ENCODE data around the gene GSE1.

GSE1 gene

DNA sequence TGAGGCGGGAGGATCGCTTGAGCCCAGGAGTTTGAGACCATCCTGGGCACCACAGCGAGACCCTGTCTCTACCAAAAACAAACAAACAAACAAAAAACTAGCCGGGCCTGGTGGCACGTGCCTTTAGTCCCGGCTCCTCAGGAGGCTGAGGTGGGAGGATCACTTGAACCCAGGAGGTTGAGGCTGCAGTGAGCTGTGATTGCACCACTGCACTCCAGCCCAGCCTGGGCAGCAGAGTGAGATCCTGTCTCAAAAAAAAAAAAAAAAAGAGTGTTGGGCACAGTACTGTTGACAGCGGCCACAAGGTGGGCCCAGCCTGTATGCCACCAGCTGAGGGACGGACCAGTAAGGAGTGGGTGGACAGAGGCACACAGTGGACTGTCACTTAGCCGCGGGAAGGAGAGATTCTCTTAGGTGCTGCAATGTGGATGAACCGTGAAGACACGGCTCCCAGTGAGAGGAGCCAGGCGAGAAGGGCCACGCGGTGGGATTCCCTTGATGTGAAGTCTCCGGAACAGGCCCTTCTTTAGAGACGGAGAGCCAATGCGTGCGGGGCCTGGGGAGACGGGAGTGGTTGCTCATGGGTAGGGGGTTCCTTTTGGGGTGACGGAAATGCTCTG is 31.1 kb downstream of the GSE1 start:
- no peak for TF ChIP-seq ZFX (IDR thresholded peaks at IDR 0.05)
- TF ChIP-seq, protein P1, sequence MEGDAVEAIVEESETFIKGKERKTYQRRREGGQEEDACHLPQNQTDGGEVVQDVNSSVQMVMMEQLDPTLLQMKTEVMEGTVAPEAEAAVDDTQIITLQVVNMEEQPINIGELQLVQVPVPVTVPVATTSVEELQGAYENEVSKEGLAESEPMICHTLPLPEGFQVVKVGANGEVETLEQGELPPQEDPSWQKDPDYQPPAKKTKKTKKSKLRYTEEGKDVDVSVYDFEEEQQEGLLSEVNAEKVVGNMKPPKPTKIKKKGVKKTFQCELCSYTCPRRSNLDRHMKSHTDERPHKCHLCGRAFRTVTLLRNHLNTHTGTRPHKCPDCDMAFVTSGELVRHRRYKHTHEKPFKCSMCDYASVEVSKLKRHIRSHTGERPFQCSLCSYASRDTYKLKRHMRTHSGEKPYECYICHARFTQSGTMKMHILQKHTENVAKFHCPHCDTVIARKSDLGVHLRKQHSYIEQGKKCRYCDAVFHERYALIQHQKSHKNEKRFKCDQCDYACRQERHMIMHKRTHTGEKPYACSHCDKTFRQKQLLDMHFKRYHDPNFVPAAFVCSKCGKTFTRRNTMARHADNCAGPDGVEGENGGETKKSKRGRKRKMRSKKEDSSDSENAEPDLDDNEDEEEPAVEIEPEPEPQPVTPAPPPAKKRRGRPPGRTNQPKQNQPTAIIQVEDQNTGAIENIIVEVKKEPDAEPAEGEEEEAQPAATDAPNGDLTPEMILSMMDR (conservative IDR thresholded peaks at IDR 0.05): no peak
- peak overlapping the region; percentile 63; the same call in 1 of the 2 replicates for H3K27ac ChIP-seq

DNA sequence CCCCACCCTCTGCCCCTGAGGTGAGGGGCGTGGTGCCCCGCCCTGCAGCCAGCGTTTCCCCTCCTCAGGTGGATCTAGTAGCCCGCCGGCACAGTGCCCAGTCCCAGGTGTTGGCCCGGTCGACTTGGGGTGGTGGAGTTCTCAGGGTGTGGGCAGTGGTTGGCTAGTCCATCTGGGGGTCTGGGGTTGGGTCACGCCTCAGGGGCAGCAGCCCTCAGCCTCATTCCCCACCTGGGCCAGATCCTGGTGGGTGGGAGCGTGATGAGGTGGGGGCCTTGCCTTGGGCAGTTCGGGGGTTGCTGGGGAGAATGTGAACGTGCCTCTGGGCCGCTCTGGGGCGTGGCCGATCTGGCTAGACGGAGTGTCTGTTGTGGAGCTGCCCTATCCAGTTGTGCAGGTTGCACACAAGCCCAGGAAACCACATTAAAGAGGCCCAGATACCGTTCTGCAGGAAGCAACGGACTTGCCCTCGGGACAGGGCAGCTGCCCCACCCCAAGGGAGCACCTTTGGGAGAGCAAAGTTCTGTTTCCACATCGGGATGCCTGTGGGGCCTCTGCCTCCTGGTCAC is 32.0 kb downstream of the GSE1 start:
- TF ChIP-seq, protein P1 (conservative IDR thresholded peaks at IDR 0.05): no peak
- no peak for TF ChIP-seq ZFX (IDR thresholded peaks at IDR 0.05)
- peak overlapping the region; percentile 63 for H3K27ac ChIP-seq

DNA sequence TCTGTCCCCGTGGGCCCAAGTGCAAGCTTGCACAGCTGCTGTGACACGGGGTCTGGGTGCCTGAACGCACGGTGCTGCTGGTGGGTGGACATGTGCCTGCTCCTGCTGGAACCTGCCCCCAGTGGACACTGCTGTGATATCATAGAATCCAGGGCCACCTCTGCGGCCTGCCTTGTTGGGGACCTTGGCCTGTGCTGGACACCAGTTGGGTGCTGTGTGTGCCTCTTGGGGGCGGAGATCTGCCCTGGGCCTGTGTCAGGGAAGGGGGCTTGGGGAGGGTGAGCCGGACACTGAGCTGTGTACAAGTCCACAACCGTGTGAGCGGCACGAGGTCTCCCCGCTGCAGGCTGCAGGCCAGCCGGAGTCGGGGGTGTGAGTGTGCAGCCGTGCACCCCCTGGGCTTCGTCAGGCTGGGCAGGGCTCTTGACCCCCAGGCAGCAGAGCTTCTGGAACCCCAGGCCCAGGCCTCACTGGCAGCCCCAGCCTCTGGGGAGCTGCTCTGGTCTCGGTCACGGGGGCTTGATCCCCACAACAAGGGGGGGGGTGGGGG is 33.3 kb downstream of the GSE1 start:
- peak overlapping the region; percentile 3; the same call in 1 of the 2 replicates for H3K27ac ChIP-seq
- TF ChIP-seq, protein P1 (conservative IDR thresholded peaks at IDR 0.05): no peak
- no peak for TF ChIP-seq ZFX (IDR thresholded peaks at IDR 0.05)

DNA sequence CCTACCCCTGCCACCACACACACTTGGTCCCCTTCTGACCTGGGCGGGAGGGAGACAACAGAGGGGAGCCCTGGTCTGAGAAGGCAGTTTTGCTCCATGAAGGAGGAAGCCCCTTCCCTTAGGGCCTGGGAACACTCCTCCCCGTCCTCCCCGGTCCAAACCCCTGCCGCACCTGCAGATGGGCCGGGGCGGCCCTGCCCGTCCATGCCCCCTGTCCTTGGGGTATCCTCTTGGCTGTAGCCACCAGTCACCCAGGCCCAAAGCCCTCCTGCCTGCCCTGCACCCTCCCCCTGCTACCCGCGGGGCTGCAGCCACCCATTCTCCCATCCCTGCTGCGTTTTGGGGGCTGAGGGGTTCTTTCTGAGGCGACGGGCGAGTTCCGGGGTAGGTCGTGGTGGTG is 33.9 kb downstream of the GSE1 start:
- no peak for TF ChIP-seq ZFX (IDR thresholded peaks at IDR 0.05)
- TF ChIP-seq, protein P1 (conservative IDR thresholded peaks at IDR 0.05): no peak

DNA sequence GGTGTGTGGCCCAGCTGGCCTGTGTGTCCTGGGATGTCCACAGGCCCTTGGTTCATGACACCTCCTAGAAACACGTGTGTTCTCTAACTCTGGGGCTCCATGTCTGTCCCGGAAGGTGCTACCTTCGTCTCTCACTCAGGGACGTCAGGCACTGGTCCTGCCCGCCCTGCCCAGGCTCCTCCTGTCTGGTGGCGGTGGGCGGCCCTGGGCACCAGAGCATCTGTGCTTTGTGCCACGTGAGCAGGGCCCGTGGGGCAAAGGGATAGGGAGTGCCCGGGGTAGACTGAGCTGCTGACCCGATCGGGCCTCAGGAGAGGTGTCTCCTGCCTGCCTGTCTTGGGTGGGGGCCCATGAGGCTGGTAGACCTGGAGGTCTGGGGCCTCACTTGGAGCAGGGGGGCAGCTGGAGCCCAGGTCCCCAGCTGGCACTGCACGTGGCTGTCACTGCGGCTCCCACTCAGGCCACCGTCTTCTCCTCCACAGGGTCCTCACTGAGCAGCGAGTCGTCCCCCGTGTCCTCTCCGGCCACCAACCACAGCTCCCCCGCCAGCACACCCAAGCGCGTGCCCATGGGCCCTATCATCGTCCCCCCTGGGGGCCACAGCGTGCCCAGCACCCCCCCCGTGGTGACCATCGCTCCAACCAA is 35.1 kb downstream of the GSE1 start:
- H3K27ac ChIP-seq: peak overlapping the region; percentile 13
- no peak for TF ChIP-seq ZFX (IDR thresholded peaks at IDR 0.05)

More for the DNA sequence above, 33.9 kb downstream of the GSE1 start:
- H3K27ac ChIP-seq: peak overlapping the region; percentile 3; the same call in 1 of the 2 replicates

DNA sequence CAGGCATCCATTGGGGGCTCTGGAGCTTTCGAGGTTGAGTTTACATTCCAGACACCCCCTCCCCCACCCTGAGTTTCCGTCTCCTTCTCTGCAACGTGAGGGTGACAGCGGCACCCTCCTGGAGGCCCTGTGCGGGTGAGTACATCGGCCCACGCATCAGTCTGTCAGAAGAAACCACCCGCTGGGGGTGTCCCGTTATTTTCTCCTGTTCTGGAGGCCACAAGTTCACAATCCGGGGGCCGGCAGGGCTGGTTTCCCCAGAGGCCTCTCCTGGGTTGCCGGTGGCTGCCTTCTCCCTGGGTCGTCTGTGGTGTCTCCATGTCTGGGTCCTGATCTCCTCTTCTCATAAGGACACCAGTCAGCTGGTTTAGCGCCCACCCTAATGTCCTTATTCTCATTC is 35.7 kb downstream of the GSE1 start:
- TF ChIP-seq, protein P1 (conservative IDR thresholded peaks at IDR 0.05): no peak
- TF ChIP-seq ZFX (IDR thresholded peaks at IDR 0.05): no peak
- H3K27ac ChIP-seq: no peak overlapping the region

DNA sequence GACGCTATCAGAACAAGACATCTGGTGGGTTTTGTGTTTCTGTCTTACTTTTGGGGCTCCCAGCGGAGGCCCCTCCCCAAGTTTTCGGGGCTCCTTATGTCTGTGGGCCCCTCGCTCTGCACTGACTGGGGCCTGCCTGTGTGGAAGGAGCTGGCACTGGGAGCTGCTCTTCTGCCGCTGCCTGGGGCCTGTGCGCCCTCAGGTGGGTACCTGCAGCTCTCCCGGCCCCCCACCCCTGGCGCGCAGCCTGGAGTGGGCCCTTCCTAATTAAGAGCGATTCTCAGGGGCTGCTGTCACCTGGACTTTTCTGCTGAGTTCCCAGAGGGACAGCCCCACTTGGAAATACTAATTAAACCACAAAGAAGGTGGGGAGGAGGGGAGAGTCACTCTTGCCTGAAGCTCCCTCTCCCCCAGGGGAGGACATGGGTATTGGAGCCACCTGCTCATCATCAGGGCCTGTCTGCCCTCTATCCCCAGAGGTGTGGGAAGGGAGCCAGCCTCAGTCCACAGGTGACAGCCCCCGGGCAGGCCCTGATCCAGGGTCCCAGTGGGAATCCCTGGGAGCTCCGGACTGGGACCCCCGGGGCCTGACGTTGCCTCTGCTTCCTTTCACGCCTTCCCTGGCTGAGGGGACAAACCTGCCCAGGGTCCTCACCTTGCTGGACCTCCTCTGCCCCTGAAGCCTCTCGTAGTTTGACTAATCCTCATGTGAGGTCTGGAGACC is 36.5 kb downstream of the GSE1 start:
- no peak for TF ChIP-seq ZFX (IDR thresholded peaks at IDR 0.05)
- TF ChIP-seq, protein P1 (conservative IDR thresholded peaks at IDR 0.05): no peak
- H3K27ac ChIP-seq: no peak overlapping the region

Data from C4-2B (cell line).